ENCODE results near the gene APEX2.

GRCh38 chrX:54995621-54996020, 4.5 kb upstream of the APEX2 start:
- no peak for TF ChIP-seq POLR2A (IDR thresholded peaks at IDR 0.05)
- TF ChIP-seq, protein P1, sequence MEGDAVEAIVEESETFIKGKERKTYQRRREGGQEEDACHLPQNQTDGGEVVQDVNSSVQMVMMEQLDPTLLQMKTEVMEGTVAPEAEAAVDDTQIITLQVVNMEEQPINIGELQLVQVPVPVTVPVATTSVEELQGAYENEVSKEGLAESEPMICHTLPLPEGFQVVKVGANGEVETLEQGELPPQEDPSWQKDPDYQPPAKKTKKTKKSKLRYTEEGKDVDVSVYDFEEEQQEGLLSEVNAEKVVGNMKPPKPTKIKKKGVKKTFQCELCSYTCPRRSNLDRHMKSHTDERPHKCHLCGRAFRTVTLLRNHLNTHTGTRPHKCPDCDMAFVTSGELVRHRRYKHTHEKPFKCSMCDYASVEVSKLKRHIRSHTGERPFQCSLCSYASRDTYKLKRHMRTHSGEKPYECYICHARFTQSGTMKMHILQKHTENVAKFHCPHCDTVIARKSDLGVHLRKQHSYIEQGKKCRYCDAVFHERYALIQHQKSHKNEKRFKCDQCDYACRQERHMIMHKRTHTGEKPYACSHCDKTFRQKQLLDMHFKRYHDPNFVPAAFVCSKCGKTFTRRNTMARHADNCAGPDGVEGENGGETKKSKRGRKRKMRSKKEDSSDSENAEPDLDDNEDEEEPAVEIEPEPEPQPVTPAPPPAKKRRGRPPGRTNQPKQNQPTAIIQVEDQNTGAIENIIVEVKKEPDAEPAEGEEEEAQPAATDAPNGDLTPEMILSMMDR (IDR thresholded peaks at IDR 0.05): no peak
- no peak for TF ChIP-seq POLR2AphosphoS5 (IDR thresholded peaks at IDR 0.05)
